ENCODE data around the gene SV2B. TPM values are rescaled to one million over a fixed set of nuclear protein-coding genes. Genes with fewer than 3 reads are reported as not detected.

Gene SV2B
- total and polyA plus RNA-seq, 2 donors from 2014 or later: 0.17 to 3.9 TPM

- FAIRE-seq: no peak
- Histone ChIP-seq H3K27ac (ENCODE audit: low read depth in 2 of 2, low read length in 2 of 2) (no peak overlapping the region), H3K4me1 (ENCODE audit: control insufficient read depth in 2 of 3, insufficient read depth in 2 of 3, low read depth in 1 of 3, low read length in 3 of 3) (no peaks in the 10 kb centered on the region), H3K27me3 (ENCODE audit: control insufficient read depth, insufficient read depth, low read length) (no peaks in the 10 kb centered on the region), H3K9me3 (ENCODE audit: control insufficient read depth in 2 of 3, insufficient read depth in 1 of 3, low read length in 3 of 3) (no peaks in the 10 kb centered on the region), H3K4me3 (ENCODE audit: low read length in 3 of 3) (no peak overlapping the region), H3K9ac (ENCODE audit: low read length in 3 of 3) (no peak overlapping the region), H3K36me3 (ENCODE audit: control insufficient read depth in 2 of 3, insufficient read depth in 3 of 3, low read length in 3 of 3) (no peaks in the 10 kb centered on the region)
- no peak for DNase-seq
- intact Hi-C loops (cut with DNase I): no loop called here
- TF ChIP-seq, protein P1, sequence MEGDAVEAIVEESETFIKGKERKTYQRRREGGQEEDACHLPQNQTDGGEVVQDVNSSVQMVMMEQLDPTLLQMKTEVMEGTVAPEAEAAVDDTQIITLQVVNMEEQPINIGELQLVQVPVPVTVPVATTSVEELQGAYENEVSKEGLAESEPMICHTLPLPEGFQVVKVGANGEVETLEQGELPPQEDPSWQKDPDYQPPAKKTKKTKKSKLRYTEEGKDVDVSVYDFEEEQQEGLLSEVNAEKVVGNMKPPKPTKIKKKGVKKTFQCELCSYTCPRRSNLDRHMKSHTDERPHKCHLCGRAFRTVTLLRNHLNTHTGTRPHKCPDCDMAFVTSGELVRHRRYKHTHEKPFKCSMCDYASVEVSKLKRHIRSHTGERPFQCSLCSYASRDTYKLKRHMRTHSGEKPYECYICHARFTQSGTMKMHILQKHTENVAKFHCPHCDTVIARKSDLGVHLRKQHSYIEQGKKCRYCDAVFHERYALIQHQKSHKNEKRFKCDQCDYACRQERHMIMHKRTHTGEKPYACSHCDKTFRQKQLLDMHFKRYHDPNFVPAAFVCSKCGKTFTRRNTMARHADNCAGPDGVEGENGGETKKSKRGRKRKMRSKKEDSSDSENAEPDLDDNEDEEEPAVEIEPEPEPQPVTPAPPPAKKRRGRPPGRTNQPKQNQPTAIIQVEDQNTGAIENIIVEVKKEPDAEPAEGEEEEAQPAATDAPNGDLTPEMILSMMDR (IDR thresholded peaks at IDR 0.05; ENCODE audit: borderline replicate concordance, extremely low read depth, insufficient read depth): no peak
These were observed 51.9 kb downstream of the SV2B start for GRCh38 chr15:91151781-91152563.

DNA sequence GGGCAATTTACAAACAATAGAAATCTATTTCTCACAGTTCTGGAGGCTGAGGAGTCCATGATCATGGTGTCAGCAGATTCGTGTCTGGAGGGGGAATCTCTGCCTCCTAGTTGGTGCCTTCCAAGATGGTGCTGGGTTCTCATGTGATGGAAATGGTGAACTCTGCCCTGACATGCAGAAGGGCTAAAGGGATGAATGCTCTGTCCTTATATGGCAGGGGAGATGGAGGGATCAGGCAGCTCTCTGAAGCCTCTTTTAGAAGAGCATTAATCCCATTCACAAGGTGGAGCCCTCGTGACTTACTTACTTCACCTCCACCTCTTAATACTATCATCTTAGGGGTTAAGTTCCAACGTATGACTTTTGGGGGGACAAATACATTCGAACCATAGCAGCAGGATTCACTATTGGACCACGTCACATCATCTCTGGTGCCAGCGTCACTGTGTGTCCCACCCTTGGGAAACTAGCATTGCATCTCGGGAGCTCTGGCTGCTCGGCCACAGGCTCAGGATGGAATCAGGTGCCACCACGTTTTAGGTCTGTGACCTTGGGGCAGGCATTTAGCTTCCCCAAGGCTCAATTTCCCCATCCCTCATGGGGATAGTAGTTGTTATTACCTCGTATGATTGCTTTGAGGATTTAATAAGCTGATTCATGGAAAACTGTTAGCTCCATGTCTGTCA is 53.0 kb downstream of the SV2B start:
- H3K27ac ChIP-seq (ENCODE audit: low read depth in 2 of 2, low read length in 2 of 2): no peak overlapping the region
- no peak overlapping the region for H3K4me3 ChIP-seq (ENCODE audit: low read length in 3 of 3)
- H3K4me1 ChIP-seq (ENCODE audit: control insufficient read depth in 2 of 3, insufficient read depth in 2 of 3, low read depth in 1 of 3, low read length in 3 of 3): no peaks in the 10 kb centered on the region
- H3K36me3 ChIP-seq (ENCODE audit: control insufficient read depth in 2 of 3, insufficient read depth in 3 of 3, low read length in 3 of 3): no peaks in the 10 kb centered on the region
- no peak overlapping the region for H3K9ac ChIP-seq (ENCODE audit: low read length in 3 of 3)
- no peaks in the 10 kb centered on the region for H3K27me3 ChIP-seq (ENCODE audit: control insufficient read depth, insufficient read depth, low read length)
- DNase-seq (no peak), FAIRE-seq (no peak)
- TF ChIP-seq, protein P1 (IDR thresholded peaks at IDR 0.05; ENCODE audit: borderline replicate concordance, extremely low read depth, insufficient read depth): no peak
- intact Hi-C loops (cut with DNase I): no loop called here
- no peaks in the 10 kb centered on the region for H3K9me3 ChIP-seq (ENCODE audit: control insufficient read depth in 2 of 3, insufficient read depth in 1 of 3, low read length in 3 of 3)

DNA sequence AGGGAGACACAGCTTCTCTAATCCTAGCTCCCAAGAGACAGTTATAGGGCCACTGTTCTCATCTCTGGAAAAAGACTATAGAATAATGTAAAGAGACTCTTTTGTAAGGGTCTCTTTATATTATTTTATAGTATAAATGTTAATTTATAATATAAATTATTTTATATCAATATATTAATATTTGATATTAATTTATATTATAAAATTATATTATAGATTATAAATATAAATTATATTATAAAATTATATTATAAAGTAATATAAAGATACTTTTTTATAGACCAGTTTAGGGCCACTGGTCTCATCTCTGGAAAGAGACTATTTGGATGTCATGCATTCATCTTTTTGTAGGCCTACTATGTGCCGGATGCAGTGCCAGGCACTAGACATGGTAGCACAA is 53.9 kb downstream of the SV2B start:
- no peak for DNase-seq
- H3K27ac ChIP-seq (ENCODE audit: low read depth in 2 of 2, low read length in 2 of 2): no peak overlapping the region
- no peak overlapping the region for H3K4me3 ChIP-seq (ENCODE audit: low read length in 3 of 3)
- FAIRE-seq: no peak
- intact Hi-C loops (cut with DNase I): no loop called here
- H3K36me3 ChIP-seq (ENCODE audit: control insufficient read depth in 2 of 3, insufficient read depth in 3 of 3, low read length in 3 of 3): no peaks in the 10 kb centered on the region
- no peaks in the 10 kb centered on the region for H3K4me1 ChIP-seq (ENCODE audit: control insufficient read depth in 2 of 3, insufficient read depth in 2 of 3, low read depth in 1 of 3, low read length in 3 of 3)
- H3K9me3 ChIP-seq (ENCODE audit: control insufficient read depth in 2 of 3, insufficient read depth in 1 of 3, low read length in 3 of 3): no peaks in the 10 kb centered on the region
- H3K9ac ChIP-seq (ENCODE audit: low read length in 3 of 3): no peak overlapping the region
- no peaks in the 10 kb centered on the region for H3K27me3 ChIP-seq (ENCODE audit: control insufficient read depth, insufficient read depth, low read length)
- TF ChIP-seq, protein P1 (IDR thresholded peaks at IDR 0.05; ENCODE audit: borderline replicate concordance, extremely low read depth, insufficient read depth): no peak
